Measurements from ENCODE around the gene RSPH9.
"Not testable (repeated sequence)": the region's sequence is repeated elsewhere in the genome, so short reads cannot be mapped to it uniquely, and the experiment has no call there.

Gene RSPH9

GRCh38 chr6:43687079-43687436 lies 42.2 kb downstream of the RSPH9 start:
- DNase-seq (ENCODE audit: low read depth in 2 of 2): no peak

DNA sequence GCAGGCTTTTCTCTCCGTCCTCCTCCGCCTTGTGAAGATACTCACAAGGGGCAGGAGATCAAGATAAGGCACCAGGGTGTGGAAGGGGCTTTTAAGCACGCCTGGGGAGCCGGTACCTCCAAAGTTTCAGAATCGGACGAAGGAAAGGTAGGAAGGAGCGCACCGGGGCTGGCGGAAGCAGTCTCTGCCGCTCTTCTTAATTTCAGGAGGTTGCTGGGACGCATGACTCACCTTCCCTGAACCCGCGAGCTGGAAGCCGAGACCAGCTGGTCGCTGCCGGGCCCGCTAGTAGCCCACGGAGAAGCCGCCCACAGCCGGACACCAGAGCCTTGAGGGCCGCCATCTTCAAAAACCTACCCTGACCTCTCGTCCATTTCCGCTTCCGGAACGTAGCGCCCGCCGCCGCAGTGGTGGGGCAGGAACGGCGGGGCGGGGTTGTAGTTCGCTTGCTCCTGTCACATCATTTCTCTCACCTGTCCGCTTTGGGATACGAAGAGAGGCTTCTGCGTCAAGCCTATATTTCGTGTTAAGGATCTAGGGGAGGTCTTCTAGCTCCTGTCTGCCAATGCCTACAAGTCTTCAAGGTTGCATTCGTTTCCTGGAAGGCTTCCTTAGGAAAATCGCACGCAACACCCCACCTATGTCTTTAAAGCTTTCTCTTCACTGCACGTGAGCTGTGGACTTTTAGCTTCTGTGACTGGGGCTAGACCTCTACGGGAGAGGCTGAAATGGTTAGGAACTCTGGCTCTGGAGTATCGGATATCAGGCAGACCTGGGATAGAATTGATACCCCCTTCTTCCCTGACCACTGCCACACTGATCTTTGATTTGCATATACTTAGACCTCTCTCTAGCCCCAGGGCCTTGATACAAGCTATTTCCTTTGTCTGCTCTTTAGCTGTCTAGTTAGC lies 42.9 kb downstream of the RSPH9 start, which contains the start of gene MRPS18A:
Gene MRPS18A (minus strand): TSS at position 355 of the 911 bp plus-strand sequence. CDS start 12 bp downstream, at position 343.
- DNase-seq (ENCODE audit: low read depth in 2 of 2): peak; percentile 50 to 59

- no peak for DNase-seq (ENCODE audit: low read depth in 2 of 2)
These were observed 44.6 kb downstream of the RSPH9 start for GRCh38 chr6:43689421-43689820.

GRCh38 chr6:43695215-43695966 lies 50.6 kb downstream of the RSPH9 start:
- DNase-seq (ENCODE audit: low read depth in 2 of 2): no peak

DNA sequence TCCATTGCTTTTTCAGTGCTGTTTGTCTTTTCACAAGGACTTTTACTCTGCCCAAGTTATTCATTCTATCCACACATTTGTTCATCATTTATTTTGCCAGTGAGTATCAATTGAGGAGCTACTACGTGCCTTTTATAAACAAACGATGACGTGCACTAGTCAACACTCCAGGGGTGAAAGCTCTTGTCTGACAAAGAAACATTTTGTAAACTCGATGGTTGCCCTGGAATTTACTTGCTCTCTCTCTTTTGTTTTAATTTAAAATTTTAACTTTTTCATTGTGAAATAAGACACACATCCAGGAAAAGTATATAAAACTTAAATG lies 51.1 kb downstream of the RSPH9 start:
- no peak for DNase-seq (ENCODE audit: low read depth in 2 of 2)

DNA sequence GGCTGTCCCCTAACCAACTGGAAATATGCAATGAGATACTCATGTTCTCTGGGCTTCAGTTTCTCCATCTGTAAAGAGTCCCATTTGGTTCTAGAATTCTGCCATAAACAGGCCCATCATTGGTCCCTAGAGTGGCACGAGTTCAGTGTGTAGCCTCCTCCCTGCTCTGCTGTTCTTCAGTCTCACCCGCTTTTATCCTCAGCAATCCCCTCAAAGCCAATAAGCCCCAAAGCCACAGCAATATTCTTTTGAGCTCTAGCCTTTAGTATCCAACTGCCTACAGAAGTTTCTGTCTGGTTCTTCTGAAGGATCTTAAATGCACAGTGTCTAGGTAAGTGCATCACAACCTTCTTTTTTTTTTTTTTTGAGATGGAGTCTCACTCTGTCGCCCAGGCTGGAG lies 52.6 kb downstream of the RSPH9 start:
- no peak for DNase-seq (ENCODE audit: low read depth in 2 of 2)

DNA sequence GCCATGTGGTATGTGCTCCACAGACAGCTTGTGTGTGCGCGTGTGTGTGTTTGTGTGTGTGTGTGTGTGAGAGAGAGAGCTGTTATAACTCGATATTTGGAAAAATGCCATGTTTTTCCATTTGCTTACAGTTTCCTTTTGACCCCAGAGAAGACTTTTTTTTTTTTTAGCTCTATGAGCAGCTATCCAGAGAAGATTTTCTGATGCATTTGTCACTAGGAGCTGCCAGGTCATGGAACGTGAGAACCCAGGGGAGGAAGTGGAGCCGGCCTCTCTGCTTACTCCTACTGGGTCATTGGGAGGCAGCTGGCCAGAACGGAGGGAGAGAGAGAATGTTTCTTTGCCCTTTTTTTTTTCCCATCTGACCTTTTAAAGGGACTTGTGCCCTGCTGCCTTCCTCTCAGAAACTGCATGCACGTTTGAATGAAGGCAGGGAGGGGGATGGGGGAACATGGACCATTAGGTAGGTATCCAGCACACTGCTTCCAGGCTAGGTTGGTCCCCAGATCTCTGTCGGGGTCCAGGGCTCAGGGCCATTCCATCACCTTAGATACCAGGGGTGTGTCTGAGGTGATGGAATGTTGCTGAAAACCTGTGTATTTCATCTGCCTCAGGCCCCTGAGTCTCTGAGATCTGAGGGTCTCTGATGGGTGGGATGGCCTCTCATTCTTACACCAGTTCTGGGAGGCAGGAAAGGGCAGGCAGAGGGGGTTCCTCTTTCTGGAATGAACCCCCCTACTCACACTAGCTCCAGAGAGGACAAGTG lies 53.9 kb downstream of the RSPH9 start:
- DNase-seq (ENCODE audit: low read depth in 2 of 2): no peak

- DNase-seq (ENCODE audit: low read depth in 2 of 2): no peak
These were observed 54.8 kb downstream of the RSPH9 start for GRCh38 chr6:43699564-43700186.

DNA sequence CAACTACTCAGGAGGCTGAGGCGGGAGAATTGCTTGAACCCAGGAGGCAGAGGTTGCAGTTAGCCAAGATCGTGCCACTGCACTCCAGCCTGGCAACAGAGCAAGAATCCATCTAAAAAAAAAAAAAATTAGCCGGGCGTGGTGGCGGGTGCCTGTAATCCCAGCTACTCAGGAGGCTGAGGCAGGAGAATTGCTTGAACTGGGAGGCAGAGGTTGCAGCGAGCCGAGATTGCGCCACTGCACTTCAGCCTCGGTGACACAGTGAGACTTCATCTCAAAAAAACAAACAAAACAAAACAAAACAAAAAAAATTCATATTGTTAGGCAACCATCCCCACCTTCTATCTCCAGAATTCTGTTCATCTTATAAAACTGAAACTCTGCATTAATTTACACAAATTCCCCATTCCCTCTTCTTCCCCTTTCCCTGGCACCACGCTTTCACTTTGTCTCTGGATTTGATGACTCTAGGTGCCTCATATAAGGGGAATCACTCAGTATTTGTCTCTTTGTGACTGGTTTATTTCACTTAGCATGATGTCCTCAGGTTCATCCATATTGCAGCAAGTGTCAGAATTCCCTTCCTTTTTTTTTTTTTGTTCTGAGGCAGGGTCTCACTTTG lies 56.2 kb downstream of the RSPH9 start:
- DNase-seq (ENCODE audit: low read depth in 2 of 2): not testable (repeated sequence)

GRCh38 chr6:43702171-43702533 lies 57.3 kb downstream of the RSPH9 start:
- no peak for DNase-seq (ENCODE audit: low read depth in 2 of 2)

DNA sequence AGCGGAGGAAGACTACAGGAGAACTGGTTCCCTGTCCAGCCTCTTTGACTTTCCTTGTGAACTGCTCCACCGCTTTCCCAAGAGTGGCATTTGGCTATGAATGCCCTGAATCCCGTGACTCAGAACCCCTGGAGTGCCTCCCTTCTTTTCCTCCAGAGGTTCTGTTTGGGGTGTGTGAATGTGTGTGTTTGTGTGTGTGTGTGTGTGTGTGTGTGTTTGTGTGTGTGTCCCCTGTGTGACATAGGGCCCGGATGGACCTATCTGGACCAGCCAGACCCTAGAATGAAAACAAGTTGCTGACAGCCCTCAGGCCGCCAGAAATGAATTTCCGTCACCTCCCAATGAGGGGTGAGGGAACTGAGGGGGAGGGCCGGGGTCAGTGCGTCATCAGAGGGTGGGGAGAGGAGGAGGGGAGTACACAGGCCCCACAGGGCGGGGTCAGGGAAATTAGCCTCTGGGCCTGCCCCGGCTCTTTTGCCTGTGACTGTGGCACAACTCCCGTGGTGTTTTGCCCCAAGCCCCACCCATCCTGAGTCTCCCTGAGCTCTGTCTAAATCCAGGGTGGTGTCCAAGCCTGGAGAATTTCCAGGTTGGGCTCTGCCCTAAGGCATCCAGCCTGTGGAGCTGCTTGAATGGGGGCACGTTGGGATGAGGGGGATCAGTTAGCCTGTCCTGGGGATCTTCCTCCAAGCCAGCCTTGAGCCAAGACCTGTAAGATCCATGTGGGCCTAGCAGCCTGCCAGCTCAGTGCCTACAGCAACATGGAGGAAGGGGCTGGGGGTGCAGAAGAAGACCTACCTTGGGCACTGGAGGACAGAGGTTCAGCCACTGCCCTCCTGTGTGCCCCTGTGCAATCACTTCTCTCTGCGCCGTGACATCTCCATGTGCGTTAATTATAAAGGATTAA lies 58.0 kb downstream of the RSPH9 start:
- no peak for DNase-seq (ENCODE audit: low read depth in 2 of 2)

- no peak for DNase-seq (ENCODE audit: low read depth in 2 of 2)
These were observed 58.9 kb downstream of the RSPH9 start for GRCh38 chr6:43703512-43704429.

DNA sequence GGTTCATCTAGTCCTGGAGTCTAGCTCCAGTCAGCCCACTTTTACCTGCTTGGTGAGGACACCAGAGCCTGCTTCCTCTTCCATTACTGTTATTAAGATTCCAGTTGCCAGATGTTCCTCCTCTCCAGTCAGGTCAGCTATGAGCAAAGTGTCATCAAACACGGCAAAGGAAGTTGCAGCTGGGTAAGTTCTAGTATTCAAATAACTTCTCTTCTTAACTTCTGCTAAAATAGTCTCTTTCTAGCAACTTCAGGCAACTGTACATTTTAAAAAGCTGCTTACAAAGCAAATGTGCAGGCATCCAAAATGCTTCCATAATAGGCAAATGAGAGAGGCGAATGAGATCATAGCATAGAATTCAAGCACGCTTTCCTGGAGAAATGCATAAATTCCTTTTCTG lies 61.2 kb downstream of the RSPH9 start:
- no peak for DNase-seq (ENCODE audit: low read depth in 2 of 2)

DNA sequence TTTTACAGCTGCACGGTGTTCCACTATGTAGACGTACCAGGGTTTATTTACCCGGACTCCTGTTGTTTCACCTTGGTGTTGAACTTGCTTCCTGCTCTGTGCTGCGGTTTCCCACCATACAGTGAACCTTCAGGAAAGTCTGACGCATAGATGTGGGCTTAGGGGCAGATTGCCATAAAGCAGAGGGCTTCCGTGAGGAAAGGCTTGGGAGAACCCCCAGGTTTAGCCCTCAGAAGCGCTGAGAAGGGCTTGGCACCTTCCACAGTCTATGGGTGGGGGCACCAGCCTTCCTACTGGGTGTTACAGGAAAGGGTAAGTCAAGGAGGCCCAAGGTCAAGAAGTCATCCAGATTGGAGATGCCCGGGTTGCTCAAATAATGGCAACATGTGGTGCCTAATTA lies 62.0 kb downstream of the RSPH9 start:
- no peak for DNase-seq (ENCODE audit: low read depth in 2 of 2)

GRCh38 chr6:43707269-43707668 lies 62.4 kb downstream of the RSPH9 start:
- no peak for DNase-seq (ENCODE audit: low read depth in 2 of 2)

- DNase-seq (ENCODE audit: low read depth in 2 of 2): no peak
These were observed 62.9 kb downstream of the RSPH9 start for GRCh38 chr6:43707767-43708166.

- no peak for DNase-seq (ENCODE audit: low read depth in 2 of 2)
These were observed 64.2 kb downstream of the RSPH9 start for GRCh38 chr6:43708860-43709653.

DNA sequence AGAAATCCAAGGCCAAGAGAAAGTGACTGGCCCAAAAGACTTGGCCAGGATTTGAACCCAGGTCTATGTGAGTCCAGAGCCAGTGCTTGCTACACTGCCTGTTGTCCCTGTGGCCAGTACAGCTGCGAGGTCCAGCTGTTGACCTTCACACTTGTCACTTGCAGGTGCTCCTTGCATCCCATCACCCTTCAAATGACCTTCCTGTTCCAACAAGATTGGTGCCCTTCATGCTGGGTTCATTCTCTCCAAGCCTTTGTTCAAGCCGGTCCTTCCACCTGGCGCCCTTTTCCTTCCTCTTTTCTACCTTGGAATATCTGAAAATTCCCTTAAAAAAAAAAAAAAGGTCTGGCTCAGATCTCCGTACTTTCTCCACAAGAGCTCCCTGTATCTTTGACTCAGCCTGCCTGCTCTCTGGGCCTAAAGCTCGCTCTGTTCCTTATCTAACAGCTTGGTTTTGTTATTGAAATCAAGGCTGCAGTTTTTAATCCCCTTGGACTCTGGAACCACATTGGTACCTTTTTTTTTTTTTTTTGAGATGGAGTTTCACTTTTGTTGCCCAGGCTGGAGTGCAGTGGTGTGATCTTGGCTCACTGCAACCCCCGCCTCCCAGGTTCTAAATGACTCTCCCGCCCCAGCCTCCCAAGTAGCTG lies 64.9 kb downstream of the RSPH9 start:
- no peak for DNase-seq (ENCODE audit: low read depth in 2 of 2)
